SK-N-SH treated with all-trans-retinoic acid at 6 μM for 48 hours (cell line): Measurements from ENCODE around the gene NSFL1C.

Experiments
- ATAC-seq: fragments of 200-7000 bp; cut with Tn5 transposase; 3 replicates; pipeline ENCODE4 v1.9.1; 2020; ENCODE audit warnings: mild to moderate bottlenecking, moderate library complexity
- ARNTL ChIP-seq: fragments of 450-650 bp; formaldehyde crosslinking; IDR thresholded peaks from 2 replicates; pipeline ENCODE4 v1.5.0; 2020; ENCODE audit warnings: low read depth, mild to moderate bottlenecking, moderate library complexity, borderline replicate concordance
- BACH2 ChIP-seq: fragments of 250-450 bp; sonication (Bioruptor Pico); IDR thresholded peaks from 2 replicates; pipeline ENCODE4 v1.9.0; 2021; ENCODE audit warnings: mild to moderate bottlenecking, borderline replicate concordance
- CSDC2 ChIP-seq: fragments of 250-450 bp; sonication (Bioruptor Pico); IDR thresholded peaks from 2 replicates; pipeline ENCODE4 v1.5.0; 2020; ENCODE audit warnings: mild to moderate bottlenecking, moderate library complexity
- ESRRG ChIP-seq: fragments of 250-450 bp; sonication (Bioruptor Pico); IDR thresholded peaks from 2 replicates; pipeline ENCODE4 v1.6.1; 2021; ENCODE audit warnings: mild to moderate bottlenecking
- GLIS3 ChIP-seq: fragments of 250-450 bp; sonication (Bioruptor Pico); IDR thresholded peaks from 2 replicates; pipeline ENCODE4 v1.5.0; 2020; ENCODE audit warnings: mild to moderate bottlenecking, moderate library complexity
- ISL1 ChIP-seq: fragments of 250-450 bp; sonication (Bioruptor Pico); IDR thresholded peaks from 2 replicates; pipeline ENCODE4 v2.1.2; 2022; ENCODE audit warnings: mild to moderate bottlenecking, moderate library complexity
- OSR1 ChIP-seq: fragments of 250-450 bp; sonication (Bioruptor Pico); IDR thresholded peaks from 2 replicates; pipeline ENCODE4 v1.8.0; 2022; ENCODE audit warnings: moderate library complexity, mild to moderate bottlenecking, inconsistent platforms
- PPARA ChIP-seq: fragments of 250-450 bp; sonication (Bioruptor Pico); IDR thresholded peaks from 2 replicates; pipeline ENCODE4 v1.5.0; 2020; ENCODE audit warnings: mild to moderate bottlenecking, borderline replicate concordance
- RARB ChIP-seq: fragments of 250-450 bp; sonication (Bioruptor Pico); IDR thresholded peaks from 2 replicates; pipeline ENCODE4 v1.8.0; 2021; ENCODE audit warnings: mild to moderate bottlenecking, moderate library complexity
- SNAI2 ChIP-seq: fragments of 250-450 bp; sonication (Bioruptor Pico); IDR thresholded peaks from 2 replicates; pipeline ENCODE4 v1.5.0; 2020; ENCODE audit warnings: mild to moderate bottlenecking, moderate library complexity
- TCF4 ChIP-seq: fragments of 250-450 bp; sonication (Bioruptor Pico); IDR thresholded peaks from 2 replicates; pipeline ENCODE4 v1.8.0; 2021; ENCODE audit warnings: mild to moderate bottlenecking, moderate library complexity, borderline replicate concordance
- TOX ChIP-seq: fragments of 250-450 bp; sonication (Bioruptor Pico); IDR thresholded peaks from 2 replicates; pipeline ENCODE4 v1.8.0; 2021; ENCODE audit warnings: mild to moderate bottlenecking, moderate library complexity, borderline replicate concordance
- ZFP3 ChIP-seq: fragments of 250-450 bp; sonication (Bioruptor Pico); IDR thresholded peaks from 2 replicates; pipeline ENCODE4 v1.5.0; 2020; ENCODE audit warnings: mild to moderate bottlenecking, moderate library complexity
- ZFP30 ChIP-seq: fragments of 450-650 bp; formaldehyde crosslinking; IDR thresholded peaks from 2 replicates; pipeline ENCODE4 v1.5.0; 2022; ENCODE audit warnings: mild to moderate bottlenecking, moderate library complexity
- ZNF565 ChIP-seq: fragments of 450-650 bp; formaldehyde crosslinking; conservative IDR thresholded peaks from 2 replicates; pipeline ENCODE4 v1.5.0; 2020; ENCODE audit warnings: low read depth, mild to moderate bottlenecking, moderate library complexity
- ZNF8 ChIP-seq: fragments of 450-650 bp; formaldehyde crosslinking; IDR thresholded peaks from 2 replicates; pipeline ENCODE4 v1.5.0; 2020; ENCODE audit warnings: mild to moderate bottlenecking, moderate library complexity
- TF ChIP-seq, protein P1 (sequence below): fragments of 250-450 bp; sonication (Bioruptor Pico); IDR thresholded peaks from 2 replicates; pipeline ENCODE4 v1.8.0; 2020; ENCODE audit warnings: mild to moderate bottlenecking, moderate library complexity, borderline replicate concordance
- TF ChIP-seq, protein P2 (sequence below): fragments of 250-450 bp; sonication (Bioruptor Pico); IDR thresholded peaks from 2 replicates; pipeline ENCODE4 v1.8.0; 2021; ENCODE audit warnings: low read depth, mild to moderate bottlenecking, moderate library complexity, borderline replicate concordance
- TF ChIP-seq, protein P3 (sequence below): fragments of 250-450 bp; sonication (Bioruptor Pico); IDR thresholded peaks from 2 replicates; pipeline ENCODE4 v1.5.0; 2020; ENCODE audit warnings: mild to moderate bottlenecking, moderate library complexity
- TF ChIP-seq, protein P4 (sequence below): fragments of 250-450 bp; sonication (Bioruptor Pico); IDR thresholded peaks from 2 replicates; pipeline ENCODE4 v1.5.1; 2020; ENCODE audit warnings: low read depth, mild to moderate bottlenecking, moderate library complexity
- TF ChIP-seq, protein P5 (sequence below): fragments of 250-450 bp; sonication (Bioruptor Pico); IDR thresholded peaks from 2 replicates; pipeline ENCODE4 v1.5.1; 2021; ENCODE audit warnings: mild to moderate bottlenecking, moderate library complexity

Gene NSFL1C

DNA sequence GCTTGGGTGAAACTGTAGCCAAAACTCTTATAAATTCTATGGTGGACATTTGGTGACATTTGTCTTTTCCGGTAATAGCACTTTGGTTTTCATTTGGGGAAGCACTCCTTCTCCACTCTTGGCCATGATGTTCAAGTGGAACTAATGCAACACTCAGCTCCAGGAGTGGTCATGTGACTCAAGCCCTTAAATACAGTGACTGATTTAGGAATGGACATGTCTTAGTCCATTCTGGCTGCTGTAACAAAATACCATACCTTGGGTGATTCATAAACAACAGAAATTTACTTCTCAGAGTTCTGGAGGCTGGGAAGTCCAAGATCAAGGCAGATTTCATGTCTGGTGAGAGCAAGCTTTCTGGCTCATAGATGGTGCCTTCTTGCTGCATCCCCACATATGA is 63.0 kb downstream of the NSFL1C start:
- TF ChIP-seq ZFP3 (CRISPR knock-in tag) = no peak
- no peak for TF ChIP-seq ZNF565
- TF ChIP-seq OSR1 (CRISPR knock-in tag) = no peak
- TF ChIP-seq RARB (CRISPR knock-in tag) = no peak
- TF ChIP-seq, protein P1, sequence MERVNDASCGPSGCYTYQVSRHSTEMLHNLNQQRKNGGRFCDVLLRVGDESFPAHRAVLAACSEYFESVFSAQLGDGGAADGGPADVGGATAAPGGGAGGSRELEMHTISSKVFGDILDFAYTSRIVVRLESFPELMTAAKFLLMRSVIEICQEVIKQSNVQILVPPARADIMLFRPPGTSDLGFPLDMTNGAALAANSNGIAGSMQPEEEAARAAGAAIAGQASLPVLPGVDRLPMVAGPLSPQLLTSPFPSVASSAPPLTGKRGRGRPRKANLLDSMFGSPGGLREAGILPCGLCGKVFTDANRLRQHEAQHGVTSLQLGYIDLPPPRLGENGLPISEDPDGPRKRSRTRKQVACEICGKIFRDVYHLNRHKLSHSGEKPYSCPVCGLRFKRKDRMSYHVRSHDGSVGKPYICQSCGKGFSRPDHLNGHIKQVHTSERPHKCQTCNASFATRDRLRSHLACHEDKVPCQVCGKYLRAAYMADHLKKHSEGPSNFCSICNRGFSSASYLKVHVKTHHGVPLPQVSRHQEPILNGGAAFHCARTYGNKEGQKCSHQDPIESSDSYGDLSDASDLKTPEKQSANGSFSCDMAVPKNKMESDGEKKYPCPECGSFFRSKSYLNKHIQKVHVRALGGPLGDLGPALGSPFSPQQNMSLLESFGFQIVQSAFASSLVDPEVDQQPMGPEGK (CRISPR knock-in tag) = no peak
- TF ChIP-seq, protein P2, sequence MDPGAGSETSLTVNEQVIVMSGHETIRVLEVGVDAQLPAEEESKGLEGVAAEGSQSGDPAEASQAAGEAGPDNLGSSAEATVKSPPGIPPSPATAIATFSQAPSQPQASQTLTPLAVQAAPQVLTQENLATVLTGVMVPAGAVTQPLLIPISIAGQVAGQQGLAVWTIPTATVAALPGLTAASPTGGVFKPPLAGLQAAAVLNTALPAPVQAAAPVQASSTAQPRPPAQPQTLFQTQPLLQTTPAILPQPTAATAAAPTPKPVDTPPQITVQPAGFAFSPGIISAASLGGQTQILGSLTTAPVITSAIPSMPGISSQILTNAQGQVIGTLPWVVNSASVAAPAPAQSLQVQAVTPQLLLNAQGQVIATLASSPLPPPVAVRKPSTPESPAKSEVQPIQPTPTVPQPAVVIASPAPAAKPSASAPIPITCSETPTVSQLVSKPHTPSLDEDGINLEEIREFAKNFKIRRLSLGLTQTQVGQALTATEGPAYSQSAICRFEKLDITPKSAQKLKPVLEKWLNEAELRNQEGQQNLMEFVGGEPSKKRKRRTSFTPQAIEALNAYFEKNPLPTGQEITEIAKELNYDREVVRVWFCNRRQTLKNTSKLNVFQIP (CRISPR knock-in tag) = no peak
- TF ChIP-seq BACH2 (CRISPR knock-in tag) = no peak
- TF ChIP-seq TCF4 (CRISPR knock-in tag) = no peak
- no peak for TF ChIP-seq TOX (CRISPR knock-in tag)
- ATAC-seq = no peak

DNA sequence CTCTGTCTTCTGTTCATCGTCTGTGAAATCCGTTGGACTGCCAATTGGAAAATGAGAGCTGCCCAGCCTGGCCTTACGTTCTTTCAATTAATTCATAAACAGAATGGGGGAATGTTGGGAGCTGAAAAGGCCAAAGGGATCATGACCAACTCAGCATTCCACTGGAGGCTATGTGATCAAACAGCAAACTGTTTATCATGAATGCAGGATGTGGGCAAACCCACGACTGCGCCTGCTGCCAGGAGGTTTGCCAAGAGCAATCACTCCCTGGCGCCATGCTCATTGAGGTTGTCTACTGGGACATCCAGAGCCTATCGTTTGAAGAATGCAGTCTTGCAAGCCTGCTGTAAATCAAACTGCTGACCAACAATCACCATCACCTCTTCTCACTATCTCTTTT is 64.5 kb downstream of the NSFL1C start:
- no peak for TF ChIP-seq GLIS3 (CRISPR knock-in tag)
- no peak for TF ChIP-seq ZFP3 (CRISPR knock-in tag)
- no peak for TF ChIP-seq ARNTL
- peak; percentile 41; the same call in 1 of the 2 replicates for TF ChIP-seq TOX (CRISPR knock-in tag)
- TF ChIP-seq ESRRG (CRISPR knock-in tag) = no peak
- TF ChIP-seq, protein P3, sequence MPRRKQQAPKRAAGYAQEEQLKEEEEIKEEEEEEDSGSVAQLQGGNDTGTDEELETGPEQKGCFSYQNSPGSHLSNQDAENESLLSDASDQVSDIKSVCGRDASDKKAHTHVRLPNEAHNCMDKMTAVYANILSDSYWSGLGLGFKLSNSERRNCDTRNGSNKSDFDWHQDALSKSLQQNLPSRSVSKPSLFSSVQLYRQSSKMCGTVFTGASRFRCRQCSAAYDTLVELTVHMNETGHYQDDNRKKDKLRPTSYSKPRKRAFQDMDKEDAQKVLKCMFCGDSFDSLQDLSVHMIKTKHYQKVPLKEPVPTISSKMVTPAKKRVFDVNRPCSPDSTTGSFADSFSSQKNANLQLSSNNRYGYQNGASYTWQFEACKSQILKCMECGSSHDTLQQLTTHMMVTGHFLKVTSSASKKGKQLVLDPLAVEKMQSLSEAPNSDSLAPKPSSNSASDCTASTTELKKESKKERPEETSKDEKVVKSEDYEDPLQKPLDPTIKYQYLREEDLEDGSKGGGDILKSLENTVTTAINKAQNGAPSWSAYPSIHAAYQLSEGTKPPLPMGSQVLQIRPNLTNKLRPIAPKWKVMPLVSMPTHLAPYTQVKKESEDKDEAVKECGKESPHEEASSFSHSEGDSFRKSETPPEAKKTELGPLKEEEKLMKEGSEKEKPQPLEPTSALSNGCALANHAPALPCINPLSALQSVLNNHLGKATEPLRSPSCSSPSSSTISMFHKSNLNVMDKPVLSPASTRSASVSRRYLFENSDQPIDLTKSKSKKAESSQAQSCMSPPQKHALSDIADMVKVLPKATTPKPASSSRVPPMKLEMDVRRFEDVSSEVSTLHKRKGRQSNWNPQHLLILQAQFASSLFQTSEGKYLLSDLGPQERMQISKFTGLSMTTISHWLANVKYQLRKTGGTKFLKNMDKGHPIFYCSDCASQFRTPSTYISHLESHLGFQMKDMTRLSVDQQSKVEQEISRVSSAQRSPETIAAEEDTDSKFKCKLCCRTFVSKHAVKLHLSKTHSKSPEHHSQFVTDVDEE (CRISPR knock-in tag) = no peak
- no peak for TF ChIP-seq ISL1
- no peak for TF ChIP-seq ZFP30 (CRISPR knock-in tag)

DNA sequence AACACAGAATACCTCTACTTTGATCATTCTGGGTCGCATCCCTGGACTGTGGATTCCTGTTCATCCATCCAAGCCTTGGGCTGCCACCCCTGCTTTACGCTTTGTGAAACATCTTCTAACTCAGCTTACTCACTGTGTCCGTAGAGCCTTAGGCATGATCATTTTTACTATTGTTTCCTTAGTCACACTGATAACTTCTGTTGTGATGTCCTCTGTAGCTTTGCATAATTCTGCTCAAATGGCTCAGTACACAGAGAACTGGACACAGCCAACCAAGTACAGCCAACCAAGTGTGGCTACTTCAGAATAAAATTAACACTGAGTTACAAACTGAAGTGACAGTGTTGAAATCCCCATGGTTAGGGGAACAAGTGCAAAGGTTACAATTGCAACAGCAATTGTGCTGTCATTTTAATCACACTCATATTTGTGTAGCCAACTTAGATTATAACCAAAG is 65.2 kb downstream of the NSFL1C start:
- no peak for ATAC-seq
- TF ChIP-seq, protein P4, sequence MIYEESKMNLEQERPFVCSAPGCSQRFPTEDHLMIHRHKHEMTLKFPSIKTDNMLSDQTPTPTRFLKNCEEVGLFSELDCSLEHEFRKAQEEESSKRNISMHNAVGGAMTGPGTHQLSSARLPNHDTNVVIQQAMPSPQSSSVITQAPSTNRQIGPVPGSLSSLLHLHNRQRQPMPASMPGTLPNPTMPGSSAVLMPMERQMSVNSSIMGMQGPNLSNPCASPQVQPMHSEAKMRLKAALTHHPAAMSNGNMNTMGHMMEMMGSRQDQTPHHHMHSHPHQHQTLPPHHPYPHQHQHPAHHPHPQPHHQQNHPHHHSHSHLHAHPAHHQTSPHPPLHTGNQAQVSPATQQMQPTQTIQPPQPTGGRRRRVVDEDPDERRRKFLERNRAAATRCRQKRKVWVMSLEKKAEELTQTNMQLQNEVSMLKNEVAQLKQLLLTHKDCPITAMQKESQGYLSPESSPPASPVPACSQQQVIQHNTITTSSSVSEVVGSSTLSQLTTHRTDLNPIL (CRISPR knock-in tag) = no peak
- TF ChIP-seq CSDC2 (CRISPR knock-in tag) (no peak), BACH2 (CRISPR knock-in tag) (no peak), ZNF8 (no peak), ARNTL (no peak), ZFP3 (CRISPR knock-in tag) (no peak), RARB (CRISPR knock-in tag) (no peak), SNAI2 (CRISPR knock-in tag) (no peak), PPARA (CRISPR knock-in tag) (no peak), TCF4 (CRISPR knock-in tag) (no peak)
- TF ChIP-seq, protein P5, sequence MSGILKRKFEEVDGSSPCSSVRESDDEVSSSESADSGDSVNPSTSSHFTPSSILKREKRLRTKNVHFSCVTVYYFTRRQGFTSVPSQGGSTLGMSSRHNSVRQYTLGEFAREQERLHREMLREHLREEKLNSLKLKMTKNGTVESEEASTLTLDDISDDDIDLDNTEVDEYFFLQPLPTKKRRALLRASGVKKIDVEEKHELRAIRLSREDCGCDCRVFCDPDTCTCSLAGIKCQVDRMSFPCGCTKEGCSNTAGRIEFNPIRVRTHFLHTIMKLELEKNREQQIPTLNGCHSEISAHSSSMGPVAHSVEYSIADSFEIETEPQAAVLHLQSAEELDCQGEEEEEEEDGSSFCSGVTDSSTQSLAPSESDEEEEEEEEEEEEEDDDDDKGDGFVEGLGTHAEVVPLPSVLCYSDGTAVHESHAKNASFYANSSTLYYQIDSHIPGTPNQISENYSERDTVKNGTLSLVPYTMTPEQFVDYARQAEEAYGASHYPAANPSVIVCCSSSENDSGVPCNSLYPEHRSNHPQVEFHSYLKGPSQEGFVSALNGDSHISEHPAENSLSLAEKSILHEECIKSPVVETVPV (CRISPR knock-in tag) = no peak
- TF ChIP-seq, protein P1 (CRISPR knock-in tag) = no peak
- TF ChIP-seq, protein P3 (CRISPR knock-in tag) = no peak

More for the DNA sequence above, 64.5 kb downstream of the NSFL1C start:
- ATAC-seq = peak; percentile 63; the same call in 2 of the 3 replicates

DNA sequence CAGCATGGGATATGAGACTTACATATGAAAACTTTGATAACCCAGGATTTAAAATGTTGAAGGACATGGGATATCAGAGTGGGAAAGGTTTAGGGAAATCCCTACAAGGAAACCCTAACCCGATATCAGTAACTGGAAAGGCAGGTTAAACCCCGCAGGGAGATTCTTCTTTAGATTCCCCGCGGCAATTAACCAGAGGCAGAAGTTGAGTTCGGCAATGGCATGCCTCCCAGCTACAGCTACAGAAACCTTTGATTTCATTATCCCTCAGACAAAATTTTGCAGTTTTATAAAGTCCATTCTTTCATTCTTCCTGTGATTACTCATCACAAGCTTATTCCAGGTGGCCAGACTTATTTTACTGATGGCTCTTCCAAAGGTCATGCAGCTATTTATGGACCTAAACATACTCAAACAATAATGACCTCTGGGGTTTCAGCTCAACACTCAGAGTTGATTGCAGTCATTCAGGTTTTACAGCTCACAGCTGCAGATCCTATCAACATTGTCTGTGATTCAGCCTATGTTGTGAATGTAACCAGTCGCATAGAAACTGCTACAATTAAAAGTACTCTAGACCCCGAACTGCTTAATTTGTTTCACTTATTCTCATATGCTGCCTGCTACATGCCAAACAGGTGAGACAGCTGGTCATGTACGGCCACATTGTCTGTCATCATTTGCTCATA is 66.8 kb downstream of the NSFL1C start:
- ATAC-seq = peak; percentile 53
